Neural cell (in vitro differentiated cells): ENCODE results near the gene HLA-DQB2. TPM values are rescaled to one million over a fixed set of nuclear protein-coding genes. Genes with fewer than 3 reads are reported as not detected.

Source experiments
- H2AFZ ChIP-seq: fragments of 200-600, 300-800 bp; sonication (generic), shearing (Covaris generic); 2 replicates; pipeline ENCODE4 v1.6.0; 2014; ENCODE audit warnings: low read depth, mild to moderate bottlenecking, antibody characterized with exemption, low read length, moderate library complexity
- H3F3A ChIP-seq: fragments of 200-600 bp; shearing (Covaris generic); 2 replicates; pipeline ENCODE4 v1.6.1; 2016; ENCODE audit warnings: mild to moderate bottlenecking, moderate library complexity, mixed read lengths, antibody characterized with exemption, low read length; ENCODE audit not compliant: insufficient read depth, poor library complexity, severe bottlenecking
- H3K27ac ChIP-seq: fragments of 200-600, 300-800 bp; sonication (generic), shearing (Covaris generic); 2 replicates; pipeline ENCODE4 v1.5.1; 2014; ENCODE audit warnings: mild to moderate bottlenecking, low read length, moderate library complexity
- H3K27me3 ChIP-seq: fragments of 300-800, 200-600 bp; sonication (generic), shearing (Covaris generic); 2 replicates; pipeline ENCODE4 v1.6.0; 2014; ENCODE audit warnings: mild to moderate bottlenecking, low read depth, low read length, moderate library complexity; ENCODE audit not compliant: insufficient read depth
- H3K36me3 ChIP-seq: fragments of 300-800, 200-600 bp; sonication (generic), shearing (Covaris generic); 2 replicates; pipeline ENCODE4 v1.5.1; 2014; ENCODE audit warnings: mild to moderate bottlenecking, antibody characterized with exemption, low read length, moderate library complexity; ENCODE audit not compliant: insufficient read depth
- H3K4me2 ChIP-seq: fragments of 300-800, 200-600 bp; sonication (generic), shearing (Covaris generic); 2 replicates; pipeline ENCODE4 v1.6.0; 2014; ENCODE audit warnings: mild to moderate bottlenecking, low read length
- H3K4me3 ChIP-seq: fragments of 300-800, 200-600 bp; sonication (generic), shearing (Covaris generic); 2 replicates; pipeline ENCODE4 v1.5.1; 2014; ENCODE audit warnings: mild to moderate bottlenecking, low read length, moderate library complexity
- H3K79me2 ChIP-seq: fragments of 200-600 bp; shearing (Covaris generic); replicated peaks from 2 replicates; pipeline ENCODE4 v1.6.0; 2014; ENCODE audit warnings: mild to moderate bottlenecking, low read length, moderate library complexity; ENCODE audit not compliant: insufficient read depth
- H3K9ac ChIP-seq: fragments of 300-800, 200-600 bp; sonication (generic), shearing (Covaris generic); 2 replicates; pipeline ENCODE4 v1.6.1; 2016; ENCODE audit warnings: mild to moderate bottlenecking, low read length, mixed read lengths
- H3K9me2 ChIP-seq: fragments of 200-600 bp; shearing (Covaris generic); 2 replicates; pipeline ENCODE4 v1.6.1; 2016; ENCODE audit warnings: mild to moderate bottlenecking, low read length, mixed read lengths; ENCODE audit not compliant: insufficient read depth
- H3K9me3 ChIP-seq: fragments of 200-600, 300-800 bp; sonication (generic), shearing (Covaris generic); 2 replicates; pipeline ENCODE4 v1.6.1; 2016; ENCODE audit warnings: mild to moderate bottlenecking, mixed run types, low read length, moderate library complexity, mixed read lengths
- H4K20me1 ChIP-seq: fragments of 200-600 bp; shearing (Covaris generic); 2 replicates; pipeline ENCODE4 v1.6.1; 2016; ENCODE audit warnings: mild to moderate bottlenecking, mixed run types; ENCODE audit not compliant: insufficient read depth
- EP300 ChIP-seq: fragments of 450-650 bp; conservative IDR thresholded peaks from 2 replicates; pipeline ENCODE4 v1.6.1; 2014; ENCODE audit warnings: antibody characterized with exemption, mild to moderate bottlenecking, moderate library complexity; ENCODE audit not compliant: poor library complexity, severe bottlenecking
- EZH2 ChIP-seq: fragments of 200-600, 300-800 bp; shearing (Covaris generic), sonication (generic); IDR thresholded peaks from 2 replicates; pipeline ENCODE4 v1.6.1; 2014; ENCODE audit warnings: antibody characterized with exemption, low read length, borderline replicate concordance, mild to moderate bottlenecking; ENCODE audit not compliant: insufficient read depth, poor library complexity, severe bottlenecking
- MXI1 ChIP-seq: fragments of 450-650 bp; conservative IDR thresholded peaks from 2 replicates; pipeline ENCODE4 v1.6.1; 2014; ENCODE audit warnings: antibody characterized with exemption, mild to moderate bottlenecking; ENCODE audit not compliant: poor library complexity, severe bottlenecking
- POLR2AphosphoS5 ChIP-seq: IDR thresholded peaks from 2 replicates; pipeline ENCODE4 v1.6.1; 2012
- RAD21 ChIP-seq: fragments of 450-650 bp; conservative IDR thresholded peaks from 2 replicates; pipeline ENCODE4 v1.6.1; 2014; ENCODE audit warnings: antibody characterized with exemption, mild to moderate bottlenecking, moderate library complexity
- SMC3 ChIP-seq: fragments of 450-650 bp; conservative IDR thresholded peaks from 2 replicates; pipeline ENCODE4 v1.6.1; 2014; ENCODE audit warnings: antibody characterized with exemption, mild to moderate bottlenecking, moderate library complexity; ENCODE audit not compliant: poor library complexity
- TAF1 ChIP-seq: IDR thresholded peaks from 2 replicates; pipeline ENCODE4 v1.6.1; 2012; ENCODE audit warnings: low read depth
- polyA plus RNA-seq: library from polyadenylated mRNA; depleted of rRNA; stranded (reverse); fragments of >200 nt; gene quantifications from 2 replicates; pipeline ENCODE4 v1.2.3, GENCODE V29; 2014
- TF ChIP-seq, protein P1 (sequence below): fragments of 450-650 bp; IDR thresholded peaks from 2 replicates; pipeline ENCODE4 v1.5.1; 2014; ENCODE audit warnings: antibody characterized with exemption, mild to moderate bottlenecking, moderate library complexity; ENCODE audit not compliant: poor library complexity, severe bottlenecking
- TF ChIP-seq, protein P2 (sequence below): IDR thresholded peaks from 2 replicates; pipeline ENCODE4 v1.6.1; 2012; ENCODE audit warnings: borderline replicate concordance

Gene HLA-DQB2
- polyA plus RNA-seq, 1 donor from 2014 or later, result not detected

DNA sequence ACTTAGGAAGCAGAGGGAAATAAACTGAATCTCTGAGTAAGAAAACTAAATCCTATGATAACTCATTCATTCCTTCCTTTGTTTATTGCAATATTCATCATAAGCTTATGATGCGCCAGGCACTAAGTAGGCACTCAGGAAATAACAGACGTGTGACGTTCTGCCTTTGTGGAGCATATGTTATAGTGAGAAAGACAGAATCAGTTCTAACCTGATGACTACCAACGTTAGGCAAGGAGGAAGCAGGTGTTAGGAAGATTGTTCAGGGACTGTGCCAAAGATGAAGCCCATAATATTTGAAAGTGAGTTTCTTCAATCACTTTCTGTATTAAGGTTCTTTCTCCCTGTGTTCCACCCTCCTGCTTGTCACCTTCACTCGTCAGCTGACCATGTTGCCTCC lies 18.6 kb downstream of the HLA-DQB2 start:
- H3K79me2 ChIP-seq, result no peaks in the 10 kb centered on the region
- TF ChIP-seq EP300 (no peak), EZH2 (no peak), SMC3 (no peak), MXI1 (no peak), POLR2AphosphoS5 (no peak), RAD21 (no peak), TAF1 (no peak)
- TF ChIP-seq, protein P1, sequence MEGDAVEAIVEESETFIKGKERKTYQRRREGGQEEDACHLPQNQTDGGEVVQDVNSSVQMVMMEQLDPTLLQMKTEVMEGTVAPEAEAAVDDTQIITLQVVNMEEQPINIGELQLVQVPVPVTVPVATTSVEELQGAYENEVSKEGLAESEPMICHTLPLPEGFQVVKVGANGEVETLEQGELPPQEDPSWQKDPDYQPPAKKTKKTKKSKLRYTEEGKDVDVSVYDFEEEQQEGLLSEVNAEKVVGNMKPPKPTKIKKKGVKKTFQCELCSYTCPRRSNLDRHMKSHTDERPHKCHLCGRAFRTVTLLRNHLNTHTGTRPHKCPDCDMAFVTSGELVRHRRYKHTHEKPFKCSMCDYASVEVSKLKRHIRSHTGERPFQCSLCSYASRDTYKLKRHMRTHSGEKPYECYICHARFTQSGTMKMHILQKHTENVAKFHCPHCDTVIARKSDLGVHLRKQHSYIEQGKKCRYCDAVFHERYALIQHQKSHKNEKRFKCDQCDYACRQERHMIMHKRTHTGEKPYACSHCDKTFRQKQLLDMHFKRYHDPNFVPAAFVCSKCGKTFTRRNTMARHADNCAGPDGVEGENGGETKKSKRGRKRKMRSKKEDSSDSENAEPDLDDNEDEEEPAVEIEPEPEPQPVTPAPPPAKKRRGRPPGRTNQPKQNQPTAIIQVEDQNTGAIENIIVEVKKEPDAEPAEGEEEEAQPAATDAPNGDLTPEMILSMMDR, result no peak
- TF ChIP-seq, protein P2, sequence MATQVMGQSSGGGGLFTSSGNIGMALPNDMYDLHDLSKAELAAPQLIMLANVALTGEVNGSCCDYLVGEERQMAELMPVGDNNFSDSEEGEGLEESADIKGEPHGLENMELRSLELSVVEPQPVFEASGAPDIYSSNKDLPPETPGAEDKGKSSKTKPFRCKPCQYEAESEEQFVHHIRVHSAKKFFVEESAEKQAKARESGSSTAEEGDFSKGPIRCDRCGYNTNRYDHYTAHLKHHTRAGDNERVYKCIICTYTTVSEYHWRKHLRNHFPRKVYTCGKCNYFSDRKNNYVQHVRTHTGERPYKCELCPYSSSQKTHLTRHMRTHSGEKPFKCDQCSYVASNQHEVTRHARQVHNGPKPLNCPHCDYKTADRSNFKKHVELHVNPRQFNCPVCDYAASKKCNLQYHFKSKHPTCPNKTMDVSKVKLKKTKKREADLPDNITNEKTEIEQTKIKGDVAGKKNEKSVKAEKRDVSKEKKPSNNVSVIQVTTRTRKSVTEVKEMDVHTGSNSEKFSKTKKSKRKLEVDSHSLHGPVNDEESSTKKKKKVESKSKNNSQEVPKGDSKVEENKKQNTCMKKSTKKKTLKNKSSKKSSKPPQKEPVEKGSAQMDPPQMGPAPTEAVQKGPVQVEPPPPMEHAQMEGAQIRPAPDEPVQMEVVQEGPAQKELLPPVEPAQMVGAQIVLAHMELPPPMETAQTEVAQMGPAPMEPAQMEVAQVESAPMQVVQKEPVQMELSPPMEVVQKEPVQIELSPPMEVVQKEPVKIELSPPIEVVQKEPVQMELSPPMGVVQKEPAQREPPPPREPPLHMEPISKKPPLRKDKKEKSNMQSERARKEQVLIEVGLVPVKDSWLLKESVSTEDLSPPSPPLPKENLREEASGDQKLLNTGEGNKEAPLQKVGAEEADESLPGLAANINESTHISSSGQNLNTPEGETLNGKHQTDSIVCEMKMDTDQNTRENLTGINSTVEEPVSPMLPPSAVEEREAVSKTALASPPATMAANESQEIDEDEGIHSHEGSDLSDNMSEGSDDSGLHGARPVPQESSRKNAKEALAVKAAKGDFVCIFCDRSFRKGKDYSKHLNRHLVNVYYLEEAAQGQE, result no peak
- no peak overlapping the region for H3K4me2 ChIP-seq
- no peaks in the 10 kb centered on the region for H3K36me3 ChIP-seq
- no peaks in the 10 kb centered on the region for H3K27me3 ChIP-seq
- H4K20me1 ChIP-seq, result no peaks in the 10 kb centered on the region
- no peaks in the 10 kb centered on the region for H3F3A ChIP-seq
- no peak overlapping the region for H2AFZ ChIP-seq
- H3K9me3 ChIP-seq, result no peaks in the 10 kb centered on the region
- H3K4me3 ChIP-seq, result no peak overlapping the region
- no peak overlapping the region for H3K27ac ChIP-seq
- H3K9ac ChIP-seq, result no peak overlapping the region
- no peaks in the 10 kb centered on the region for H3K9me2 ChIP-seq

DNA sequence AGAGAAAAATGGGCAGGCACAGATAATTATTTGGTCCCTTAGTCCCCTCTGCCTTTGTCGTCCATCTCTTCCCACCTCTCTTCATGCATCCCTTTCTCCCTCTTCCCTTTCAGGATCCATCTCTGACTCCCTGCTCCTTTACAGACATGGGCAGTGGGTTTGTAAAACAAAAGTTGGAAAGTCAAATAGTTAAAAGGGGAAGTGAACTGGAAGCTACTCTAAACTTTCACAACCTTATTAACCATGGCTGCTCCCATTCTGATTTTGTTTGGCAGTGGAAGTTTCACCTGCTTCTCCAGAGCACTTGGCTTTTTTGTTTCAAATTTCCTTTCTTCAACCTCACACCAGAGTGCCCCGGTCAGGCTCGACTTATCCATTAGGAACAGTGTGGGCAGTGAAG lies 21.0 kb downstream of the HLA-DQB2 start:
- Histone ChIP-seq H2AFZ (no peak overlapping the region), H3K9me2 (no peaks in the 10 kb centered on the region), H3K27ac (no peak overlapping the region), H3K9me3 (no peaks in the 10 kb centered on the region), H3K36me3 (no peaks in the 10 kb centered on the region), H4K20me1 (no peaks in the 10 kb centered on the region), H3K4me2 (no peak overlapping the region), H3K4me3 (no peak overlapping the region), H3F3A (no peaks in the 10 kb centered on the region), H3K9ac (no peak overlapping the region), H3K79me2 (no peaks in the 10 kb centered on the region), H3K27me3 (no peaks in the 10 kb centered on the region)
- TF ChIP-seq, protein P2, result no peak
- TF ChIP-seq RAD21 (no peak), TAF1 (no peak), EP300 (no peak)
- TF ChIP-seq, protein P1, result no peak
